Uterus (tissue), 4 donors: ENCODE data around the gene GLS. TPM values are rescaled to one million over a fixed set of nuclear protein-coding genes. Genes with fewer than 3 reads are reported as not detected.
"Not testable (repeated sequence)": the region's sequence is repeated elsewhere in the genome, so short reads cannot be mapped to it uniquely, and the experiment has no call there.

Source experiments
- DNase-seq, 2 donors: peaks; one replicate each; pipeline ENCODE4 v3.0.0-alpha.2; 2019 to 2020
- H3K27ac ChIP-seq, 2 donors: fragments of 200-600 bp; sonication (generic); 1 replicate in 1 of 2; 2 replicates in 1 of 2; pipeline ENCODE4 v1.5.1; 2016 to 2018
- H3K27me3 ChIP-seq, 2 donors: fragments of 200-600 bp; sonication (generic); one replicate each; pipeline ENCODE4 v1.5.1; 2018 to 2019; ENCODE audit warnings: control low read depth in 1 of 2
- H3K36me3 ChIP-seq, 2 donors: fragments of 200-600 bp; sonication (generic); one replicate each; pipeline ENCODE4 v1.5.1; 2019; ENCODE audit warnings: control low read depth in 1 of 2
- H3K4me1 ChIP-seq, 2 donors: fragments of 200-600 bp; sonication (generic); one replicate each; pipeline ENCODE4 v1.5.1; 2018 to 2019; ENCODE audit warnings: control low read depth in 1 of 2
- H3K4me3 ChIP-seq, 2 donors: fragments of 200-600 bp; sonication (generic); 1 replicate in 1 of 2; 2 replicates in 1 of 2; pipeline ENCODE4 v1.5.1; 2018 to 2019; ENCODE audit warnings: mild to moderate bottlenecking in 1 of 2
- H3K9me3 ChIP-seq, 2 donors: fragments of 200-600 bp; sonication (generic); one replicate each; pipeline ENCODE4 v1.5.1; 2019; ENCODE audit warnings: control low read depth in 1 of 2
- POLR2A ChIP-seq, 2 donors: fragments of 450-650 bp; IDR thresholded peaks; one replicate each; pipeline ENCODE4 v1.6.1; 2016; ENCODE audit warnings: antibody characterized with exemption in 2 of 2, mild to moderate bottlenecking in 1 of 2, moderate library complexity in 1 of 2
- intact Hi-C: fragments of 100-400 bp; cut with DNase I; formaldehyde crosslinking; loops from one replicate; pipeline ENCODE4 v1.15.1; 2023; ENCODE audit warnings: low total_unique reads
- total RNA-seq, 4 donors: library from RNA; depleted of rRNA in 3 of 4; stranded (reverse); fragments of >200 nt in 3 of 4; gene quantifications; one replicate each; pipeline versions ENCODE4 v1.1.0 to v1.2.4, GENCODE V29; 2014 to 2023
- TF ChIP-seq, protein P1 (sequence below), 4 experiments: fragments of 200-600 bp in 2 of 4; fragments of 450-650 bp in 2 of 4; sonication (generic) in 2 of 4; IDR thresholded peaks; one replicate each; pipeline ENCODE4 v1.5.1; 2016 to 2019; ENCODE audit warnings: antibody characterized with exemption in 4 of 4, mild to moderate bottlenecking in 2 of 4, moderate library complexity in 1 of 4
- donor health status: DM: yes; HTN: yes; CAD: no.

GLS gene
- total RNA-seq, 4 donors from 2014 or later, result 89.7 to 202 (median 156) TPM

DNA sequence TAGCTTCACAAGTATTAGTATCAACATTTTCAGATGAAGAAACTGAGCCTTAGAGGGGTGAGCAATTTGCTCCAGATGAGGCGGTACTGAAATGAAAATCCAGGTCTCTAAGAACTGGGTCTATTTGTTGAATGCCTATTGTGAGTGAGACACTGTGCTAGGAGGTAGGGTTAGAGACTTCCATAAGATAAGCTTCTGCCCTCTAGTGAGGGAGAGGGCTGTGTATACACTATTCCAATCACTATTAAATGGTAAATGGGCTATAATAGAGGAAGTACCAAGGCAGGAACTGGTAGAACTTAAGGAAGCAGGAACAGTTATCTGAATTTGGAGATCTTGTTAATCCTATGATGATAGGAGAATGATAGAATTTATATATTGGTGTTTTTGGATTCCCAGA, 23.6 kb upstream of the GLS start:
- no peaks in the 10 kb centered on the region for H3K36me3 ChIP-seq
- no peak overlapping the region for H3K27ac ChIP-seq
- H3K27me3 ChIP-seq, result no peaks in the 10 kb centered on the region
- DNase-seq, result no peak
- H3K9me3 ChIP-seq, result no peaks in the 10 kb centered on the region
- TF ChIP-seq, protein P1, sequence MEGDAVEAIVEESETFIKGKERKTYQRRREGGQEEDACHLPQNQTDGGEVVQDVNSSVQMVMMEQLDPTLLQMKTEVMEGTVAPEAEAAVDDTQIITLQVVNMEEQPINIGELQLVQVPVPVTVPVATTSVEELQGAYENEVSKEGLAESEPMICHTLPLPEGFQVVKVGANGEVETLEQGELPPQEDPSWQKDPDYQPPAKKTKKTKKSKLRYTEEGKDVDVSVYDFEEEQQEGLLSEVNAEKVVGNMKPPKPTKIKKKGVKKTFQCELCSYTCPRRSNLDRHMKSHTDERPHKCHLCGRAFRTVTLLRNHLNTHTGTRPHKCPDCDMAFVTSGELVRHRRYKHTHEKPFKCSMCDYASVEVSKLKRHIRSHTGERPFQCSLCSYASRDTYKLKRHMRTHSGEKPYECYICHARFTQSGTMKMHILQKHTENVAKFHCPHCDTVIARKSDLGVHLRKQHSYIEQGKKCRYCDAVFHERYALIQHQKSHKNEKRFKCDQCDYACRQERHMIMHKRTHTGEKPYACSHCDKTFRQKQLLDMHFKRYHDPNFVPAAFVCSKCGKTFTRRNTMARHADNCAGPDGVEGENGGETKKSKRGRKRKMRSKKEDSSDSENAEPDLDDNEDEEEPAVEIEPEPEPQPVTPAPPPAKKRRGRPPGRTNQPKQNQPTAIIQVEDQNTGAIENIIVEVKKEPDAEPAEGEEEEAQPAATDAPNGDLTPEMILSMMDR (IDR thresholded peaks at IDR 0.05), result no peak
- TF ChIP-seq POLR2A (IDR thresholded peaks at IDR 0.05), result no peak
- H3K4me3 ChIP-seq, result no peak overlapping the region
- no peaks in the 10 kb centered on the region for H3K4me1 ChIP-seq
- intact Hi-C loops, result no loop called here

DNA sequence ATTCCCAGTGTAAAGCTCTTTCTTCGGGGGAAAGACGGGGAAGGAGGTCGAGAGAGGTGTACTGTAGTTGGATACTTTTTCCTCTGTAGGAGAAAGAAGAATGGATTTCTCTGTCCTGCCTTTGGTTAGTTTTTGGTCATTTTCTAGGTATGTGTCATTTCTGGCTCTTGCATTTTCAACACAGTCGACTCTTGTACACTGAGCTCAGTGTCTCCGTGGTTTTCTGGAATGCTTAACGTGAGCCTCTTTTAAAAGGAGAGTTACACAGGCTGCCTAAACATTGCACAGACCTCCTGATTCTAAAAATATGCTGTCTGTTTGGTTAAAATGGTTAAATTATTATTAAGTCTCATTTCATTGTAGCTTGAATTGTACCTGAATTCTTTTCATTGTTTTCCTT, 21.8 kb upstream of the GLS start:
- intact Hi-C loops, result no loop called here
- H3K27ac ChIP-seq, result no peak overlapping the region

DNA sequence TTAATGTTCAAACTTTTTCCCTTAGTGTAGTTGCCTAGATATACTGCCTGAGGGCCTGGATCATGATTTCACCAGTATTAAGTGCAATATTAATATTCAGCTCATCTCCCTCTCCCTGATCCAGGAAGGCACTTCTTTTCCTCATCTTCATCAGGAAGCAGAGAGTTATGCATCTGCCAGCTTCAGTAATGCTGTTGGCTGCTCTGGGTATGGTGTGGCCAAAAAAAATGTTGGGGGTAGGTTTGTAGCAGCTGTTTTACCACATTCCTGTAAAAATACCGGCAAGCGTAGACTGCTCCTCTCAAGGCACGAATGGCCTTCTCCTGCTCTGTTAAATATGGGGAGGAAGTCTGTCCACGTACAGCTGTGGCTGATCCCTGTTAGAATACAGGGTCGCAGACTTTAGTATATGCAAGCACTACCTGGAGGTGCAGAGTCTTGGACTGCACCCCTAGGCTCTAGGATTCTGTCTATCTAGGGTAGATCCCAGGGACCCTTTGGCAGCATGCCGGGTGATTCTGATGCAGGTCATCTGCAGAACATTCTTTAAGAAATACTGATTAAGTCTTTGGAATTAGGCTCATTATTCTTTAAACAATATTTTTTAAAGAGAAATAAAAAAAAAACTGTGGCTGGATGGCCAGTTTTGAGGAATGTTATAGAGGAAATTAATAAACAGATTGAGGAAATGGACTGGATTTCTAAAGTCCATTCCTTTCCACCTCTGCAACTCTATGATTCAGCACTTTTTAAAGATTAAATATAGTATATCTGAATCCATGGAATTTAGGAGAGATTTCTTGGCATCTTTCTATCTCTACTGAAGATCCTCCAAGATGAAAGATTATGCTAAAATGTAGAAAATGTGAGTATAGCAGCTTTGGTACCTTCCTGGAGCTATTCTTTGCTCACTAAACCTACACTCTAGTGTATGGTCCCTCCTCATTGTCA, 21.0 kb upstream of the GLS start:
- no peak overlapping the region for H3K27ac ChIP-seq
- intact Hi-C loops, result no loop called here
- no peak overlapping the region for H3K4me3 ChIP-seq
- H3K36me3 ChIP-seq, result no peaks in the 10 kb centered on the region
- DNase-seq, result no peak
- H3K9me3 ChIP-seq, result no peaks in the 10 kb centered on the region
- H3K27me3 ChIP-seq, result no peaks in the 10 kb centered on the region
- no peaks in the 10 kb centered on the region for H3K4me1 ChIP-seq
- TF ChIP-seq, protein P1 (IDR thresholded peaks at IDR 0.05), result no peak
- no peak for TF ChIP-seq POLR2A (IDR thresholded peaks at IDR 0.05)

More for the DNA sequence above, 21.8 kb upstream of the GLS start:
- Histone ChIP-seq H3K4me1 (no peaks in the 10 kb centered on the region), H3K27me3 (no peaks in the 10 kb centered on the region), H3K9me3 (no peaks in the 10 kb centered on the region), H3K4me3 (no peak overlapping the region), H3K36me3 (no peaks in the 10 kb centered on the region)
- DNase-seq, result no peak
- TF ChIP-seq, protein P1 (IDR thresholded peaks at IDR 0.05), result no peak
- no peak for TF ChIP-seq POLR2A (IDR thresholded peaks at IDR 0.05)

DNA sequence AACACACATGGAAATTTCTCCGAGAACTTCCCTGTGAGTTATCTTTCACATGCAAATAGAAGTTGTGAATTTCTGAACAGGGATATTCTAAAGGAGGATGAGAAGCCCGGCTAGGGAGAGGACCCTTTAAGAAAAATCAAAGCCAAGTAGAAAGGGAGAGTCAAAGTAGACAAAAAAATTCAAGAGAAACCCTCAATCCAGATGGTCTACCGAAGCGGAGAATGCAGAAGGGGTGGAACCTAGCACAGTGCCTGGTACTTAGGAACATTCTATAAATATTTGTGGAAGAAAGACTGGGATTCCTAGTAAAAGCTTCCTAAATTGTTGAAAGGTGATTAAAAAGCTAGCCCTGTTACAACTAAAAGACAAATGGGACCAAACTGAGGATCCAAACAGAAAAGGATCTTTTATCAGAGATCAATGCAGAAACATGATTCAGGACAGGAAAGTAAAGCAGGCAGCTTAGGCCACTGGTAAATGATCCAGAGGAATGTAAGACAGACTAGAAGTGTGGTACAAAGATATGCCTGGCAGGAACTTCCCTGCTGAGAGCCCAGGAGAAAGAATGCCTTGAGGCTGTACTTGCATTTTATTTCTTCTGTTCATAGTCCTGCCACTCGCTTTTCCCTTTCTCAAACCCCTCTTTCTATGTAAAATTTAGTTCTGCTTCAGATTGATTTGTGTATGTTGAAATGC, 19.5 kb upstream of the GLS start:
- intact Hi-C loops, result no loop called here
- H3K36me3 ChIP-seq, result no peaks in the 10 kb centered on the region
- H3K27me3 ChIP-seq, result no peaks in the 10 kb centered on the region
- TF ChIP-seq, protein P1 (IDR thresholded peaks at IDR 0.05), result no peak
- TF ChIP-seq POLR2A (IDR thresholded peaks at IDR 0.05), result no peak
- H3K4me3 ChIP-seq, result no peak overlapping the region
- no peak for DNase-seq
- no peak overlapping the region for H3K27ac ChIP-seq
- no peaks in the 10 kb centered on the region for H3K9me3 ChIP-seq
- H3K4me1 ChIP-seq, result no peaks in the 10 kb centered on the region

DNA sequence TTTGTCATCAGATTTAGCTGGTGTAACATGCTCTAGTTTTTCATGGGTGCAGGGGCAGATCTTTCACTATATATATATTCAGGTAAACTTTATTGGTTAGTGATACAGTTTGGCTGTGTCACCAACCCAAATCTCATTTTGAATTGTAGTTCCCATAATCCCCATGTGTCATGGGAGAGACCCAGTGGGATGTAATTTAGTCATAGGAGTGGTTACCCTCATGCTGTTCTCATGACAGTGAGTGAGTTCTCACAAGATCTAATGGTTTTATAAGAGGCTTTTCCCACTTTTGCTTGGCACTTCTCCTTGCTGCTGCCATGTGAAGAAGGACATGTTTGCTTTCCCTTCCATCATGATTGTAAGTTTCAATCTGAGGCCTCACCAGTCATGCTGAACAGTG, 18.5 kb upstream of the GLS start:
- H3K4me1 ChIP-seq, result not testable (repeated sequence)

More for the DNA sequence above, 18.5 kb upstream of the GLS start:
- H3K4me3 ChIP-seq, H3K36me3 ChIP-seq, DNase-seq, H3K27me3 ChIP-seq, H3K9me3 ChIP-seq, intact Hi-C loops, H3K27ac ChIP-seq: not testable (repeated sequence)
